Activated T-cell treated with anti-CD3 and anti-CD28 coated beads, Interleukin-2, amount 50 U/mL, for 24 hours (primary cell): ENCODE data around the gene PPP2R5C.

Source experiments
- DNase-seq: peaks from one replicate; pipeline ENCODE4 v3.0.0-alpha.2; 2020
- H3K27ac Mint-ChIP-seq: 2 replicates; pipeline ENCODE4 v1.8.0; 2020; ENCODE audit warnings: mild to moderate bottlenecking, mixed read lengths
- H3K27me3 Mint-ChIP-seq: 2 replicates; pipeline ENCODE4 v1.8.0; 2020; ENCODE audit warnings: mixed read lengths
- H3K36me3 Mint-ChIP-seq: 2 replicates; pipeline ENCODE4 v1.8.0; 2020; ENCODE audit warnings: low read depth, mixed read lengths
- H3K4me1 Mint-ChIP-seq: 2 replicates; pipeline ENCODE4 v1.8.0; 2020; ENCODE audit warnings: low read depth, mixed read lengths
- H3K4me3 Mint-ChIP-seq: 2 replicates; pipeline ENCODE4 v1.8.0; 2020; ENCODE audit warnings: mild to moderate bottlenecking, moderate library complexity, mixed read lengths
- H3K9me3 Mint-ChIP-seq: 2 replicates; pipeline ENCODE4 v1.8.0; 2020; ENCODE audit warnings: mixed read lengths

Gene PPP2R5C

DNA sequence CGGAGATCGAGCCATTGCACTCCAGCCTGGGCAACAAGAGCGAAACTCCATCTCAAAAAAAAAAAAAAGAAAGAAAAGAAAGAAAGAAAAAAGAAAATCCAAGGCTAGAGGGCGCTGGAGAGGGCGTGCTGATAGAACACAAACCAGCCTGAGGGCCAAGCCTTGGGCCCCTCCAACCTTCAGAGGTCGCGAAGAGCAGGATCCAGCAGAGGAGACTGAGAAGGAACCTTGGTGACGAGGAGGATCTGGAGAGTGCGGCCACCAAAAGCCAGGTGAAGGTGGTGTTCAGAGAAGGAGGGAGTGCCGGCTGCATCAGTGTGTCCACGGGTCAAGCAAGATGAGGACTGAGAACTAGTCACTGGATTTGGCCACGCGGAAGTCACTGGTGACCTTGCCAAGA, 198.7 kb downstream of the PPP2R5C start:
- no peak overlapping the region for H3K4me3 Mint-ChIP-seq
- peaks cover 4% of the 10 kb centered on the region for H3K36me3 Mint-ChIP-seq
- no peak overlapping the region for H3K27ac Mint-ChIP-seq
- DNase-seq, result peak; percentile 44
- H3K9me3 Mint-ChIP-seq, result no peaks in the 10 kb centered on the region
- no peaks in the 10 kb centered on the region for H3K27me3 Mint-ChIP-seq
- peaks cover 14% of the 10 kb centered on the region for H3K4me1 Mint-ChIP-seq

DNA sequence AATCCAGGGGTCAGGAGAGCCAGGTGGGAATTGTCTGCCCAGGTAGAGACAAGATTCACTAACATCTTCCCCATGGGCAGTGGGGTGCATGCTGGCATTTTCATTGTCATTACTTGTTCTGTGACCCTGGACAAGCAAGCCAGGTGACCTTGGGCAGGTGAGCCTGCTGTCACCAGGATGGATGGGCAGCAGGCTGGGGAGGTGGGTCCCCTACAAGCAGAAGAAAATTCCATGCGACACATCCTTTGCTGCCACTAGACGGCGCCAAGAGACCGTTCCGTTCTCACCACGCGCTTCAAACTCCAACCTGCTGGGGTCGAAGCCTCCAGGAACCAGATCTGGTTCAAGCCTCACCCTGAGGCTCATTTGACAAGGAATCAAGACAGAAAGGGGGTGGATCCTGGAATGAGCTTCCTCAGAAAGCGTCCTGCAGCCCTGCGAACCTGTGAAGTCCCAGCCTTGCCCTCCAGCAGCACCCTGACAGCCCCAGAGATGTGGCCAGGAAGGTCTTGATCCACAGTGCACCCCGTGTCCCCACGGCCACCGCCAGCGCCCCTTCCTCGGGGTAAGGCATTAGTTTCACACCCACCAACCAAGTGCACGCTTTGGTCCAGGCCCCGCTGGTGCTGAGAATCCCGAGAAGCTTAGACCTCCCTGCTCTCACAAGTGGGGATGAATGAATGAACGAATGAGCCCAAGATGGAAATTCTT, 199.7 kb downstream of the PPP2R5C start:
- peaks cover 21% of the 10 kb centered on the region for H3K4me1 Mint-ChIP-seq
- H3K4me3 Mint-ChIP-seq, result no peak overlapping the region
- peak; percentile 81 for DNase-seq
- no peaks in the 10 kb centered on the region for H3K27me3 Mint-ChIP-seq
- H3K36me3 Mint-ChIP-seq, result peaks cover 9% of the 10 kb centered on the region
- peak overlapping the region; percentile 73 for H3K27ac Mint-ChIP-seq
- H3K9me3 Mint-ChIP-seq, result no peaks in the 10 kb centered on the region

DNA sequence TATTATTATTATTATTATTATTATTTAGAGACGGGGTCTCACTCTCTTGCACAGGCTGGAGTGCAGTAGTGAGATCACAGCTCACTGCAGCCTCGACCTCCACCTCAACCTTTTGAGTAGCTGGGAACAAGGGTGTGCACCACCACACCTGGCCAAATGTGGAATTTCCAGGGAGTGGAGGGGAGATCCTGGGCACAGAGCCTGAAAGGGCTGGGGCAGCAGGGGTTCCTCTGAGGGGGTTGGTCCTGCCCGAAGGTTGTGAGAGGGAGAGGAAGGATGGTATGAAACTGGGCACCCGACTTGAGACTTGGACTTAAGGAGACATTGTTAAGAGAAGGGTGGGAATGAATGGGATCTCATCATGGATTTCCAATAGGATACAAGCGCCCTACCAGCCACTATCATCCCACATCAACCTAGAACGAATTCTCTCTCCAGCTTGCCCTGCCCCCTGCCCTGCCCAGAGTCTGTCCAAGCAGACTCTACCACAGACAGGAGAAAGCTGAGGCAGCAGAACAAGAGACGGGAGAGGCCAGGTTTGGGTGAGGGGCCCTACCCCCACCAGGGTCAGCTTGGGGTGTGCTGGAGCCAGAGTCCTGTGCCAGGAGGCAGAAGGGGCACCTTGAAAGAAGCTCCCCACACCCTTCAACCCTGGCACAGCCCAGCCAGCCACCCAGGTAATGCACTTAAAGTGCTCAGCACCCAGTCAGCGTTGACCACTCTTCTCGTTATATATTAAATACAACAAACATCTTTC, 200.4 kb downstream of the PPP2R5C start:
- H3K4me3 Mint-ChIP-seq, result no peak overlapping the region
- DNase-seq, result no peak
- H3K36me3 Mint-ChIP-seq, result peaks cover 12% of the 10 kb centered on the region
- no peaks in the 10 kb centered on the region for H3K27me3 Mint-ChIP-seq
- H3K4me1 Mint-ChIP-seq, result peaks cover 25% of the 10 kb centered on the region
- no peaks in the 10 kb centered on the region for H3K9me3 Mint-ChIP-seq
- no peak overlapping the region for H3K27ac Mint-ChIP-seq

DNA sequence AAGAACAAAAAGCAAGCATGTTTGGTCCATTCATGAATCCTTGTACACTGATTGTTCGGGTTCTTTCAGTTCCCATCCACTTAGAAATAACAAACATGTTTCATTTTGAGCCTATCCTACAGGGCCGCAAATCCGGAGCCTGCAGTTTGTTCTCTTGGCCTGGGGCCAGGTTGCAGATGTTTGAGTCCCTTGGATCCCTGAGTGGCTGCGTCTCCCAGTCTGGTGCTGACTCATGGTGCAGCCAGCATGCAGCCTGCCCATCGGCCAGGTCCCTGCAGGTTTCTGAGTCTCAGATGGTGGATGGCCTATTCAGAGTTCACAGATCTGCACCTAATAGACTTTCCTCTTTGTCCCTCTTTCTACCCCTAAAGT, 201.0 kb downstream of the PPP2R5C start:
- no peak for DNase-seq

DNA sequence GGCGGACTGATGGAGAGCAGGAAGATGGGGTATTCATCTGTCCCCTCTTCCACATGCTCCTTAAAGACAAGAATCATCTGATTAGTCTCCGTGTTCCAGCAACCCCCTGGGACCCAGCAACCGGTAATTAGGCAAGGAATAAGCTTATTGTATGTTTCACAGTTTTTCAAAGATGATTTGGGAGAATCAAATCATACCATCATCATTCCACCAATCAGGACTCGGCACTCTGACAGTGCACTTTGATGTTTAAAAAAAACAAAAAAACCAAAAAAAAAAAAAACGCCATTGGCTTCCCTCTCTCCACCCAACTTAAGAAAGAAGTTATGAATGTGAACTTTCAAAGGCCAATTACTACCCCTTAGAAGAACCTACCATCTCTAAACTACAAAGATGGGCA, 201.5 kb downstream of the PPP2R5C start:
- peaks cover 20% of the 10 kb centered on the region for H3K36me3 Mint-ChIP-seq
- H3K9me3 Mint-ChIP-seq, result no peaks in the 10 kb centered on the region
- no peak overlapping the region for H3K27ac Mint-ChIP-seq
- no peak overlapping the region for H3K4me3 Mint-ChIP-seq
- DNase-seq, result no peak
- H3K27me3 Mint-ChIP-seq, result no peaks in the 10 kb centered on the region
- H3K4me1 Mint-ChIP-seq, result peaks cover 35% of the 10 kb centered on the region

More for the DNA sequence above, 201.0 kb downstream of the PPP2R5C start:
- Mint-ChIP-seq H3K9me3 (no peaks in the 10 kb centered on the region), H3K36me3 (peaks cover 15% of the 10 kb centered on the region), H3K27me3 (no peaks in the 10 kb centered on the region), H3K4me1 (peaks cover 29% of the 10 kb centered on the region), H3K27ac (no peak overlapping the region), H3K4me3 (no peak overlapping the region)

DNA sequence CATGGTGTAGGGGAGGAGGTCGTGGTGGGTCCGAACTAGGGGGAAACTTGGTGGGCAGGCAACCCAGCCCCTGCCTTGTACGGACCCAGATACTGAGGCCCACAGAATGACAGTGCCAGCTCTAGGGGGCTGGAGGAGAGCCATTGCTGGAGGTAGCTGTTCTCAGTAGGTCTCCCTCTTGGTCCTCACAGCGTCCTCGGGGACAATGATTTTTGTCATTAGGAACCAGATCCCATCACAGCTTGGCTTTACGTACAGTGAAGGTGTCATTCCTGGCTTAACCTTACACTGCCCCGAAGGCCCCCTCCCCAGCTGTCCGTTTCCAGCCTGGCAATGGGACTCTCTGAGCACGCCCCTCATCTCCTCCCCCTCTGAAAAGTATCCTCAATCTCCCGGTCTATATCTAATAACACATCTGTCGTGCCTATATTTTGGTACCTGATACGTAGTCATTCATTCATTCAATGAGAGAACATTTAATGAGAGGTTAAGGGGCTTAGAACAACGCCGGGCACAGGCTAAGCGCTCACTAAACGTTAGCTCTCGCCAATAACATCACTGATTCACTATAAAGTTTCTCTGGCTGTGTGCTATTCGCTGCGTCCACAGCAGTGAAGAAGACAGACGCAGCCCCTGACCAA, 202.3 kb downstream of the PPP2R5C start:
- H3K27me3 Mint-ChIP-seq, result no peaks in the 10 kb centered on the region
- peaks cover 41% of the 10 kb centered on the region for H3K4me1 Mint-ChIP-seq
- H3K4me3 Mint-ChIP-seq, result peak overlapping the region; percentile 74
- H3K36me3 Mint-ChIP-seq, result peaks cover 27% of the 10 kb centered on the region
- H3K9me3 Mint-ChIP-seq, result no peaks in the 10 kb centered on the region
- no peak for DNase-seq
- peak overlapping the region; percentile 88 for H3K27ac Mint-ChIP-seq

DNA sequence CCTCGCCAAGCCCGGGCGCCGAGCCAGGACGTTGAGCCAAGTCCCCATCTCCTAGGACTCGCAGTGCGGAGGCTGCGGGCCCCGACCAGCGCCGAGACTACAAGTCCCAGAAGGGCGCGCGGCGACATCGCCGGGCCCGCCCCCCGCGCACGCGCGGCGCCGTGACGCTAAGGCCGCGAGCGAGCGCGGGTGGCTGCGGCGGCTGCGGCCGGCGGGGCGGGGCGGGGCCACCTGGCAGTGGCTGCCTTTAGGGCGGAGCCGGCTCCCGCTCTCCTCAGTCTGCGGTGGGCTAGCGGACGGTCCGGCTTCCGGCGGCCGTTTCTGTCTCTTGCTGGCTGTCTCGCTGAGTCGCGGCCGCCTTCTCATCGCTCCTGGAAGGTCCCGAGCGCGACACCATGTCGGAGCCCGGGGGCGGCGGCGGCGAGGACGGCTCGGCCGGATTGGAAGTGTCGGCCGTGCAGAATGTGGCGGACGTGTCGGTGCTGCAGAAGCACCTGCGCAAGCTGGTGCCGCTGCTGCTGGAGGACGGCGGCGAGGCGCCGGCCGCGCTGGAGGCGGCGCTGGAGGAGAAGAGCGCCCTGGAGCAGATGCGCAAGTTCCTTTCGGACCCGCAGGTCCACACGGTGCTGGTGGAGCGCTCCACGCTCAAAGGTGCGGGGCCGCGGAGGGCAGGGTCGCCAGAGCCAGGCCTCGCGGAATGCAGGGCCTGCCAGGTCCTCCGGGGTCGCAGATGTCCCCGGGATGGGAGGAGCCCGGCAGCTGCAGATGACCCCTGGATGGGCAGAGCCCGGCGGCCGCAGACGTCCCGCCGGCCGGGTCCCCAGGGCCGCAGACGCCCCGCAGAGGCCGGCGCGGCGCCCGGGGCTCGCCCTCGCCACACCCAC, 203.0 kb downstream of the PPP2R5C start, which contains the start of gene DYNC1H1:
Gene DYNC1H1, plus strand, starts transcription at position 277 of the 884 bp plus-strand sequence. Its CDS starts 119 bp downstream, at position 396.
- H3K9me3 Mint-ChIP-seq, result no peaks in the 10 kb centered on the region
- H3K36me3 Mint-ChIP-seq, result peaks cover 34% of the 10 kb centered on the region
- H3K27ac Mint-ChIP-seq, result peak within 1 kb of the TSS; percentile 95
- peak; percentile 91 for DNase-seq
- H3K27me3 Mint-ChIP-seq, result no peaks in the 10 kb centered on the region
- peaks cover 47% of the 10 kb centered on the region for H3K4me1 Mint-ChIP-seq
- peak within 1 kb of the TSS; percentile 93 for H3K4me3 Mint-ChIP-seq

DNA sequence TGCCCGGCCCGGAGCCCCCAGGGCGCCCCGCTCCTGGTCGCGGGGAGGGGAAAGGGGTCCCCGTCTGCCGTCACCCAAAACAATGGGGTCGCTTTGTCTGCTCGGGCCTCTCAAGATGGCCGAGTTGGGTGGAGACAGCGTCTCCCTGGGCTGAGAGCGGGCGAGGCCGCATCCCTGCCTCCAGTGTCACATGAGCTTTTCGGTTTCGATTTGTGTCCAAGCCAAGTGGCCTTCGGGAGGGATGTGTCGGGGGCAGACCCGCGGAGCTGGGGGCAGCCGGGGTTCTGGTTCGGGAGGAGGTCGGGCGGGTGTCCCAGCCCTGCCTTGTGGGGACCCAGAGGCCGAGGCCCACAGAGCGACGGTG, 203.7 kb downstream of the PPP2R5C start:
- peak overlapping the region; percentile 90 for H3K27ac Mint-ChIP-seq
- H3K36me3 Mint-ChIP-seq, result peaks cover 38% of the 10 kb centered on the region
- no peaks in the 10 kb centered on the region for H3K9me3 Mint-ChIP-seq
- H3K4me1 Mint-ChIP-seq, result peaks cover 51% of the 10 kb centered on the region
- H3K27me3 Mint-ChIP-seq, result no peaks in the 10 kb centered on the region
- H3K4me3 Mint-ChIP-seq, result peak overlapping the region; percentile 93
- DNase-seq, result peak; percentile 77

DNA sequence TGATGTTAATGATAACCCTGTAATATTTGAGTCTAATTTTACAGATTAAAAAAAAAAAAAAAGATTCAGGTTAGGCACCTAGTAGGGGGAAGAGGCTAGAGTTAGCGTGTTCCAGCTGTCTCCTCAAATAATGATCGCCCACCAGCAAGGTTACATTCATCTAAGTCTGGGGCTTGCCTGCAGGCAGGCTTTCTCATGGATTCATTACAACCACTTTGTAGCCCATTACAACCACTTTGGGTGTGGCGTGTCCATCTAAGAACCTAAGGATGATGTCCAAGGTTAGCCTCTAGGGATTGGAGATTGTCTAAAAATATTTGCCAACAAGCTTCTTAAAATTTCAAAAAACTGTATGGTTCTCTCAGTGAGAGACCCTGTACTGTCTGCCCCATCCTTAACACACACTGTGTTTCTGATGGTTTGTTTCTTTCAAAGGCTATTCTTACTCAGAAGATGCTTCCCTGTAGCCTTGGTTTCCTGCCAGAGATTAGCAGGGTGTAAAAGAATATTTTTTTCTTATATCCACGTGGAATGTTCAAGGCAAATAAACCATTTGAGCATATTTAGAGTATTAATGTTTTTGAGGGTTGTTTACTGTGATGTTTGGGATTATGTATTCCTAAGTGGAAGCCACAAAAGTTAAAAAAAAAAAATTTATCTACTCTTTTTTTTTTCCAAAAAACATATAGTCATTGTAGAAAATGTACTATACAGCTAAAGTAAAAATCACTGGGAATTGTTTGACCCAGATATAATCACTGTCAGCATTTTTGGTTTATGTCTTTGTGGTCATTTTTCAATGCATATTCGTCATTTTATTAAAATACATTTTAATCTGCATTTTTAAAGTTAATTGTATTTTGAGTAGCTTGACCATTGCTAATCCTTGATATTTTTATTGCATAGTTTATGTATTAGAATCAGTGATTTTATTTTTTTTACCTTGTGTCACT, 204.5 kb downstream of the PPP2R5C start:
- Mint-ChIP-seq H3K9me3 (no peaks in the 10 kb centered on the region), H3K4me3 (peak overlapping the region; percentile 93), H3K4me1 (peaks cover 51% of the 10 kb centered on the region), H3K27ac (peak overlapping the region; percentile 90), H3K27me3 (no peaks in the 10 kb centered on the region), H3K36me3 (peaks cover 43% of the 10 kb centered on the region)
- peak; percentile 14 for DNase-seq

DNA sequence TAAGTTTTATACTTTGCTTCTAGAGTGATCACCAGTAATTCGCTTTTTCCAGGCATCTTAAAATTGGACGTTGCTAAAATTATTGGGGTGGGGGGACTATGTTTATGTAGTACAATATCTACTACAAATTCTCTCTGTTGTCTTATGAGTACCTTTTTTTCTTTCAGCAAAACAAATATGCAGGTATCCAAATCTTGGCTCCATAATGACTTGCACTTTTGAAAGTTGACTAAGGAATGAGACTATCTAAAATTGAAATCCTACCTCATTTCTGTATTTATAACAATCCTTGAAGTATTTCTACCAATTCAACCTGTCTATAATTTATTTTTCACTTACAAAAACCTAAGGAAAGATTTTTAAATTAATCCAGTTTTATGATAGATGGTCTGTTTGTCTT, 205.2 kb downstream of the PPP2R5C start:
- Mint-ChIP-seq H3K4me1 (peaks cover 49% of the 10 kb centered on the region), H3K9me3 (no peaks in the 10 kb centered on the region), H3K36me3 (peaks cover 43% of the 10 kb centered on the region), H3K27me3 (no peaks in the 10 kb centered on the region), H3K4me3 (peak overlapping the region; percentile 93), H3K27ac (peak overlapping the region; percentile 85)
- no peak for DNase-seq

DNA sequence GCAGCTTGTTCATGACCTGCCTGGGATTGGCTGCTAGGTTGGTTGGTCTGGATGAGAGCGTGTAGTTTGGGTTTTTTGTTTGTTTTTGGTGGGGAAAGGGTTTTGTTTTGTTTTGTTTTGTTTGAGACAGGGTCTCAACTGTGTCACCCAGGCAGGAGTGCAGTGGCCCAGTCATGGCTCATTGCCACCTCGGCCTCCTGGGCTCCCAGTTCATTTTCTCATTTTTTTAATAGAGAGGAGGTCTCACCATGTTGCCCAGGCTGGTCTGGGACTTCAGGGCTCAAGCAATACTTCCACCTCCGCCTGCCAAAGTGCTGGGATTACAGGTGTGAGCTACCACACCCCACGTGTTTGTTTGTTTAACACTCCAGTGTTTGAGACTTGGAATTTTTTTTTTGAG, 206.7 kb downstream of the PPP2R5C start:
- DNase-seq, result peak; percentile 12
- H3K4me1 Mint-ChIP-seq, result peaks cover 64% of the 10 kb centered on the region

DNA sequence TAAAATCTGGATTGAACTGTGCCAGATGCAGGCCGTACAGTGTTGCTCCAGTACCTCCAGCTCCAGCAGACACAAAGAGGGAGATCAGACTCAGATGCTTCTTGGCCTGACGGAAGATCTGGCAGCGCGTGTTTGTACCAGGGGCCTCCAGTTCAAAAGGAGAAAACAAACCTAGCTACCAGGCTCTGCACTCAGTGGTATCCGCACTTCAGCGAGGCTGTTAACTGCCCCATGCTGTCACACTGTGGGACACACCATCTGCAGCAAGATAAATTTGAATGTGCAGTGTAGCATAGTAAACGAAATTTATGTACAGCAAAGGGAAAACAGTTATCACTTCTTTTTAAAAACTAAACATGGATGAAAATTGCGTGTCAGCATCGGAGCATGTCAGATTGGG, 208.0 kb downstream of the PPP2R5C start:
- Mint-ChIP-seq H3K36me3 (peaks cover 48% of the 10 kb centered on the region), H3K4me1 (peaks cover 63% of the 10 kb centered on the region), H3K27me3 (no peaks in the 10 kb centered on the region), H3K4me3 (no peak overlapping the region), H3K9me3 (no peaks in the 10 kb centered on the region), H3K27ac (peak overlapping the region; percentile 13)
- no peak for DNase-seq

More for the DNA sequence above, 206.7 kb downstream of the PPP2R5C start:
- H3K27ac Mint-ChIP-seq, result peak overlapping the region; percentile 75
- no peaks in the 10 kb centered on the region for H3K27me3 Mint-ChIP-seq
- H3K36me3 Mint-ChIP-seq, result peaks cover 48% of the 10 kb centered on the region
- no peak overlapping the region for H3K4me3 Mint-ChIP-seq
- no peaks in the 10 kb centered on the region for H3K9me3 Mint-ChIP-seq

DNA sequence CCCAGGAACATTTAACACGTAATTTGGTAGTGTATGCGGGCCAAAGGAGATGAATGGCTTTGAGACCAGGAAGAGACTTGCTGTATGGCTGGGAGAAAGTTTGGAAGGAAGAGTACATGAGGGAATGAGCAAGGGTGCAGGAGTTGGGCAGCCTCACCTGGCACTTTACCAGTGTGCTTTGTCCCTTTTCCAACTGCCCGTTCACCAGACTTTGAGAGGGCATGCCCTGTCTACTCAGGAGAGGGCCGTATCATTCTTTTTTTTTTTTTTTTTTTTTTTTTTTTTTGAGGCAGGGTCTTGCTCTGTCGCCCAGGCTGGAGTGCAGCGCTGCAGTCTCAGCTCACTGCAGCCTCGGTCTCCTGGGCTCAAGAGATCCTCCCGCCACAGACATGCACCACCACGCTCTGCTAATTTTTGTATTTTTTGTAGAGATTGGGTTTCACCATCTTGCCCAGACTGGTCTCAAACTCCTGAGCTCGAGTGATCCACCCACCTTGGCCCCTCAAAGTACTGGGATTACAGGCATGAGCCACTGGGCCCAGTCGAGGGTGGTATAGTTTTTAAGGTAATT, 209.4 kb downstream of the PPP2R5C start:
- Mint-ChIP-seq H3K4me1 (peaks cover 59% of the 10 kb centered on the region), H3K4me3 (no peak overlapping the region), H3K27ac (peak overlapping the region; percentile 63), H3K9me3 (no peaks in the 10 kb centered on the region), H3K36me3 (peaks cover 49% of the 10 kb centered on the region), H3K27me3 (no peaks in the 10 kb centered on the region)
- no peak for DNase-seq
